HL-60 (cell line): ENCODE results near the gene ORC5.

Experiments used
- DNase-seq, 2 experiments: peaks; one replicate each; pipeline ENCODE4 v3.0.0-alpha.2; 2010 to 2020; ENCODE audit warnings: low read depth in 1 of 2, low spot score in 1 of 2
- H3K27ac ChIP-seq: fragments of 250-450 bp; sonication (Bioruptor Pico); replicated peaks from 2 replicates; pipeline ENCODE4 v1.5.1; 2020; ENCODE audit warnings: mild to moderate bottlenecking, moderate library complexity
- H3K27me3 ChIP-seq: fragments of 250-450 bp; sonication (Bioruptor Pico); 2 replicates; pipeline ENCODE4 v1.5.1; 2021; ENCODE audit warnings: mild to moderate bottlenecking, moderate library complexity; ENCODE audit not compliant: insufficient read depth, poor library complexity, severe bottlenecking
- H3K4me3 ChIP-seq: replicated peaks from 2 replicates; pipeline ENCODE4 v1.5.1; 2011; ENCODE audit warnings: mild to moderate bottlenecking, control low read depth, low read length; ENCODE audit not compliant: insufficient read depth
- GABPA ChIP-seq: IDR thresholded peaks from 2 replicates; pipeline ENCODE4 v1.6.1; 2012; ENCODE audit warnings: low read depth
- POLR2AphosphoS5 ChIP-seq: IDR thresholded peaks from 2 replicates; pipeline ENCODE4 v1.6.1; 2012; ENCODE audit warnings: low read depth
- SPI1 ChIP-seq: IDR thresholded peaks from 2 replicates; pipeline ENCODE4 v1.6.1; 2012; ENCODE audit warnings: low read depth, mild to moderate bottlenecking, borderline replicate concordance
- TF ChIP-seq, protein P1 (sequence below): IDR thresholded peaks from one replicate; pipeline ENCODE4 v1.5.1; 2011; ENCODE audit warnings: low read length, control low read depth, inconsistent platforms; ENCODE audit not compliant: insufficient read depth
- TF ChIP-seq, protein P2 (sequence below): IDR thresholded peaks from 2 replicates; pipeline ENCODE4 v1.6.1; 2012; ENCODE audit warnings: low read depth; ENCODE audit not compliant: insufficient replicate concordance

The ORC5 gene

GRCh38 chr7:104206841-104207240 is 972 bp downstream of the ORC5 start:
- no peak for TF ChIP-seq GABPA
- peak overlapping the region; percentile 92 for H3K27ac ChIP-seq
- no peak for DNase-seq
- H3K27me3 ChIP-seq = no peaks in the 10 kb centered on the region
- peak overlapping the region; percentile 55 for H3K4me3 ChIP-seq

- Histone ChIP-seq H3K27ac (no peak overlapping the region), H3K27me3 (no peaks in the 10 kb centered on the region), H3K4me3 (no peak overlapping the region)
- DNase-seq = no peak
- TF ChIP-seq, protein P1, sequence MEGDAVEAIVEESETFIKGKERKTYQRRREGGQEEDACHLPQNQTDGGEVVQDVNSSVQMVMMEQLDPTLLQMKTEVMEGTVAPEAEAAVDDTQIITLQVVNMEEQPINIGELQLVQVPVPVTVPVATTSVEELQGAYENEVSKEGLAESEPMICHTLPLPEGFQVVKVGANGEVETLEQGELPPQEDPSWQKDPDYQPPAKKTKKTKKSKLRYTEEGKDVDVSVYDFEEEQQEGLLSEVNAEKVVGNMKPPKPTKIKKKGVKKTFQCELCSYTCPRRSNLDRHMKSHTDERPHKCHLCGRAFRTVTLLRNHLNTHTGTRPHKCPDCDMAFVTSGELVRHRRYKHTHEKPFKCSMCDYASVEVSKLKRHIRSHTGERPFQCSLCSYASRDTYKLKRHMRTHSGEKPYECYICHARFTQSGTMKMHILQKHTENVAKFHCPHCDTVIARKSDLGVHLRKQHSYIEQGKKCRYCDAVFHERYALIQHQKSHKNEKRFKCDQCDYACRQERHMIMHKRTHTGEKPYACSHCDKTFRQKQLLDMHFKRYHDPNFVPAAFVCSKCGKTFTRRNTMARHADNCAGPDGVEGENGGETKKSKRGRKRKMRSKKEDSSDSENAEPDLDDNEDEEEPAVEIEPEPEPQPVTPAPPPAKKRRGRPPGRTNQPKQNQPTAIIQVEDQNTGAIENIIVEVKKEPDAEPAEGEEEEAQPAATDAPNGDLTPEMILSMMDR = no peak
- TF ChIP-seq, protein P2, sequence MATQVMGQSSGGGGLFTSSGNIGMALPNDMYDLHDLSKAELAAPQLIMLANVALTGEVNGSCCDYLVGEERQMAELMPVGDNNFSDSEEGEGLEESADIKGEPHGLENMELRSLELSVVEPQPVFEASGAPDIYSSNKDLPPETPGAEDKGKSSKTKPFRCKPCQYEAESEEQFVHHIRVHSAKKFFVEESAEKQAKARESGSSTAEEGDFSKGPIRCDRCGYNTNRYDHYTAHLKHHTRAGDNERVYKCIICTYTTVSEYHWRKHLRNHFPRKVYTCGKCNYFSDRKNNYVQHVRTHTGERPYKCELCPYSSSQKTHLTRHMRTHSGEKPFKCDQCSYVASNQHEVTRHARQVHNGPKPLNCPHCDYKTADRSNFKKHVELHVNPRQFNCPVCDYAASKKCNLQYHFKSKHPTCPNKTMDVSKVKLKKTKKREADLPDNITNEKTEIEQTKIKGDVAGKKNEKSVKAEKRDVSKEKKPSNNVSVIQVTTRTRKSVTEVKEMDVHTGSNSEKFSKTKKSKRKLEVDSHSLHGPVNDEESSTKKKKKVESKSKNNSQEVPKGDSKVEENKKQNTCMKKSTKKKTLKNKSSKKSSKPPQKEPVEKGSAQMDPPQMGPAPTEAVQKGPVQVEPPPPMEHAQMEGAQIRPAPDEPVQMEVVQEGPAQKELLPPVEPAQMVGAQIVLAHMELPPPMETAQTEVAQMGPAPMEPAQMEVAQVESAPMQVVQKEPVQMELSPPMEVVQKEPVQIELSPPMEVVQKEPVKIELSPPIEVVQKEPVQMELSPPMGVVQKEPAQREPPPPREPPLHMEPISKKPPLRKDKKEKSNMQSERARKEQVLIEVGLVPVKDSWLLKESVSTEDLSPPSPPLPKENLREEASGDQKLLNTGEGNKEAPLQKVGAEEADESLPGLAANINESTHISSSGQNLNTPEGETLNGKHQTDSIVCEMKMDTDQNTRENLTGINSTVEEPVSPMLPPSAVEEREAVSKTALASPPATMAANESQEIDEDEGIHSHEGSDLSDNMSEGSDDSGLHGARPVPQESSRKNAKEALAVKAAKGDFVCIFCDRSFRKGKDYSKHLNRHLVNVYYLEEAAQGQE = no peak
- no peak for TF ChIP-seq GABPA
- no peak for TF ChIP-seq POLR2AphosphoS5
- TF ChIP-seq SPI1 = no peak
Observed at GRCh38 chr7:104198673-104199278, 9.0 kb downstream of the ORC5 start.

- DNase-seq = no peak
- H3K27me3 ChIP-seq = no peaks in the 10 kb centered on the region
- no peak overlapping the region for H3K27ac ChIP-seq
- H3K4me3 ChIP-seq = no peak overlapping the region
- TF ChIP-seq, protein P2 = no peak
- TF ChIP-seq SPI1 (no peak), GABPA (no peak), POLR2AphosphoS5 (no peak)
- TF ChIP-seq, protein P1 = no peak
Observed at GRCh38 chr7:104196161-104196560, 11.7 kb downstream of the ORC5 start.

- H3K27ac ChIP-seq = no peak overlapping the region
- TF ChIP-seq, protein P2 = no peak
- TF ChIP-seq SPI1 = no peak
- no peak for TF ChIP-seq GABPA
- TF ChIP-seq POLR2AphosphoS5 = no peak
- TF ChIP-seq, protein P1 = no peak
- H3K27me3 ChIP-seq = no peaks in the 10 kb centered on the region
- DNase-seq = no peak
- no peak overlapping the region for H3K4me3 ChIP-seq
Observed at GRCh38 chr7:104192434-104192833, 15.4 kb downstream of the ORC5 start.
